HepG2 (cell line): ENCODE results near the gene HSPB9. TPM values are rescaled to one million over a fixed set of nuclear protein-coding genes. Genes with fewer than 3 reads are reported as not detected.

Experiments used
- CSRNP1 ChIP-seq: sonication (generic); formaldehyde crosslinking; IDR thresholded peaks from 2 replicates; pipeline ENCODE4 v1.8.1; 2023; ENCODE audit warnings: mild to moderate bottlenecking, missing genetic modification reagents
- MAFF ChIP-seq: IDR thresholded peaks from 2 replicates; pipeline ENCODE4 v1.6.1; 2011; ENCODE audit warnings: low read depth, low read length, improper control_type of control experiment
- PTBP1 ChIP-seq: fragments of 200-400 bp; formaldehyde crosslinking; IDR thresholded peaks from 2 replicates; pipeline ENCODE4 v1.6.1; 2018; ENCODE audit warnings: low read length, low read depth; ENCODE audit not compliant: poor library complexity, severe bottlenecking
- SCMH1 ChIP-seq: sonication (generic); formaldehyde crosslinking; IDR thresholded peaks from 2 replicates; pipeline ENCODE4 v1.9.0; 2021; ENCODE audit warnings: missing genetic modification reagents, mild to moderate bottlenecking, borderline replicate concordance
- SRSF9 ChIP-seq: fragments of 200-400 bp; formaldehyde crosslinking; IDR thresholded peaks from 2 replicates; pipeline ENCODE4 v1.6.1; 2018; ENCODE audit warnings: borderline replicate concordance, mild to moderate bottlenecking, low read depth, low read length; ENCODE audit not compliant: insufficient read depth, poor library complexity, severe bottlenecking
- ZNF326 ChIP-seq: sonication (generic); formaldehyde crosslinking; IDR thresholded peaks from 2 replicates; pipeline ENCODE4 v1.4.0; 2020; ENCODE audit warnings: missing genetic modification reagents, borderline replicate concordance
- ZNF543 ChIP-seq: sonication (generic); formaldehyde crosslinking; IDR thresholded peaks from 2 replicates; pipeline ENCODE4 v1.4.0; 2020; ENCODE audit warnings: mild to moderate bottlenecking, missing genetic modification reagents
- ZNF614 ChIP-seq: IDR thresholded peaks from 2 replicates; pipeline ENCODE4 v1.6.1; 2018; ENCODE audit warnings: missing biosample characterization, missing genetic modification reagents, inconsistent platforms, borderline replicate concordance
- ZNF720 ChIP-seq: sonication (generic); formaldehyde crosslinking; IDR thresholded peaks from 2 replicates; pipeline ENCODE4 v1.4.0; 2020; ENCODE audit warnings: missing genetic modification reagents
- ZNF777 ChIP-seq: sonication (generic); formaldehyde crosslinking; IDR thresholded peaks from 2 replicates; pipeline ENCODE4 v1.4.0; 2020; ENCODE audit warnings: missing genetic modification reagents
- polyA plus RNA-seq, 8 experiments: library from polyadenylated mRNA; depleted of rRNA in 3 of 8; stranded (reverse) in 7 of 8; unstranded in 1 of 8; fragments of >200 nt; fragmentation: Illumina TruSeq in 4 of 8; extraction: Trizol in 4 of 8; gene quantifications; 2 replicates each; pipeline versions ENCODE4 v1.2.1 to v1.2.3, GENCODE V29; 2011 to 2016; ENCODE audit warnings: low read depth in 4 of 8, missing spikeins in 1 of 8, mixed read lengths in 1 of 8; ENCODE audit not compliant: insufficient read depth in 1 of 8
- total RNA-seq, 5 experiments: library from RNA; depleted of rRNA; stranded (reverse); fragments of >200 nt; fragmentation: Illumina TruSeq; extraction: Trizol; gene quantifications; 2 replicates each; pipeline ENCODE4 v1.2.3, GENCODE V29; 2016; ENCODE audit warnings: low read depth in 1 of 5
- TF ChIP-seq, protein P1 (sequence below): sonication (generic); formaldehyde crosslinking; IDR thresholded peaks from 2 replicates; pipeline ENCODE4 v1.8.1; 2023; ENCODE audit warnings: mild to moderate bottlenecking, inconsistent platforms, moderate library complexity, missing genetic modification reagents, borderline replicate concordance
- TF ChIP-seq, protein P2 (sequence below): IDR thresholded peaks from 2 replicates; pipeline ENCODE4 v1.6.1; 2016; ENCODE audit warnings: missing biosample characterization, missing genetic modification reagents, low read depth
- TF ChIP-seq, protein P3 (sequence below): sonication (generic); formaldehyde crosslinking; conservative IDR thresholded peaks from 2 replicates; pipeline ENCODE4 v1.4.0; 2020; ENCODE audit warnings: missing genetic modification reagents
- TF ChIP-seq, protein P4 (sequence below): sonication (generic); formaldehyde crosslinking; IDR thresholded peaks from 2 replicates; pipeline ENCODE4 v1.8.0; 2022; ENCODE audit warnings: missing genetic modification reagents, low read depth, mild to moderate bottlenecking, borderline replicate concordance

Gene HSPB9
- total and polyA plus RNA-seq, 2 of the 13 experiments (the other 11 are each of a cell fraction or from before 2014, with no cell fraction given) = 0.05 to 0.24 TPM

DNA sequence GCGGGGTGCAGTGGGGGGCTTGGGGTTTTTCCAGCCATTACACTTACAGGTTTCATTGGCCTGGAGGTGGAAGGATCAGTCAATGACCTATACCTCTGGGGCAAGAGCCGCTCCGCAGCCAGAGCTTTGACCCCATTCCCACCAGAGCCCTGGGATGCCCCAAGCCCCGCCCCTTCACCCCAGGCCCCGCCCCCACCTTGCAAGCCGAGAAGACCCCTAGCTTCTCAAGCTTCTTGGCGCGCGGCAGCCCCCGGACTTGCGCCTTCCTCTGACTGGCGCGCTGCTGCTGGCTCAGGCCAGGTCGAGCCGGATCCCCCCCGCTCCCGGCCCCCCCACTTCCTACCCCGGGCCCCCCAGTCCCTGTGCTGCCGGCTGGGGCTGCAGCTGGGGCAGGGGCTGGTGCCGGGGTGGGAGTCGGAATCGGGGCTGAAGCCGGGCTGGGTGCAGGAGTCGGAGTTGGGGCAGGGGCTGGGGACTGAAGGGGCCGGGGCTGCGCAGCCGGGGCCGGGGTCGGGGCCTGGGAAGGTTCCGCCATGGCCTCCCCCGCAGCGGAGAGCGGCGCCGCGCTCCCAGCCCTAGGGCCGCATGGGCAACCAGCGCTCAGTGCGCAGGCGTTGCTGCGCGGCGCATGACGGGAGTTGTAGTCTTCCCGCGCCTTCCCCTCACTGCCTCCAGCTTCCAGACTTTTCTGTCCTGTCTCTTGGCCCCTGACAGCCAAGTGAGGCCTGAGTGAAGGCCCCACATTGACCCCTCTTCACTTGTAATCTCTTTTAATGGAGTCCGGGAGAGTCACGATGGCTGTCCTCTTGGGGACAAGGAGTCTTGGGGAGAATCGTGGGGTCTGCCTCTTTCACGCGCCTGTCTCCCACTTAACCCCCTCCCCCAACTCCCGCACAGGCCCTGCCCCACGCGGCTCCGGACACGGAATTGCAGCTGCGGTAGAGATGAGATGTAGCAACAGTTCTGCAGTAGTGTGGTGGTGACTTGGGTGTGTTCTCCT, 1.5 kb upstream of the HSPB9 start, which contains the start of gene KAT2A (continued):
- TF ChIP-seq, protein P1, sequence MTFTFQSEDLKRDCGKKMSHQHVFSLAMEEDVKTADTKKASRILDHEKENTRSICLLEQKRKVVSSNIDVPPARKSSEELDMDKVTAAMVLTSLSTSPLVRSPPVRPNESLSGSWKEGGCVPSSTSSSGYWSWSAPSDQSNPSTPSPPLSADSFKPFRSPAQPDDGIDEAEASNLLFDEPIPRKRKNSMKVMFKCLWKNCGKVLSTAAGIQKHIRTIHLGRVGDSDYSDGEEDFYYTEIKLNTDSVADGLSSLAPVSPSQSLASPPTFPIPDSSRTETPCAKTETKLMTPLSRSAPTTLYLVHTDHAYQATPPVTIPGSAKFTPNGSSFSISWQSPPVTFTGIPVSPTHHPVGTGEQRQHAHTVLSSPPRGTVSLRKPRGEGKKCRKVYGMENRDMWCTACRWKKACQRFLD (CRISPR knock-in tag) = no peak
- TF ChIP-seq SCMH1 (no peak), ZNF777 (CRISPR knock-in tag) (no peak), MAFF (no peak), ZNF543 (no peak), ZNF326 (no peak), SRSF9 (no peak), ZNF720 (CRISPR knock-in tag) (no peak), PTBP1 (no peak), ZNF614 (CRISPR knock-in tag) (no peak), CSRNP1 (CRISPR knock-in tag) (peak; percentile 64; the same call in 1 of the 2 replicates)
- TF ChIP-seq, protein P2, sequence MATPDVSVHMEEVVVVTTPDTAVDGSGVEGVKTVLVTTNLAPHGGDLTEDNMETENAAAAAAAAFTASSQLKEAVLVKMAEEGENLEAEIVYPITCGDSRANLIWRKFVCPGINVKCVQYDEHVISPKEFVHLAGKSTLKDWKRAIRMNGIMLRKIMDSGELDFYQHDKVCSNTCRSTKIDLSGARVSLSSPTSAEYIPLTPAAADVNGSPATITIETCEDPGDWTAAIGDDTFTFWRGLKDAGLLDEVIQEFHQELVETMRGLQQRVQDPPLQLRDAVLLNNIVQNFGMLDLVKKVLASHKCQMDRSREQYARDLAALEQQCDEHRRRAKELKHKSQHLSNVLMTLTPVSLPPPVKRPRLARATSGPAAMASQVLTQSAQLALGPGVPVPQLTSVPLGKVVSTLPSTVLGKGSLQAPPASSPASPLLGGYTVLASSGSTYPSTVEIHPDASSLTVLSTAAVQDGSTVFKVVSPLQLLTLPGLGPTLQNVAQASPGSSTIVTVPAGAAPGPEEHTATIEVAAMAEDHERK (CRISPR knock-in tag) = no peak
- TF ChIP-seq, protein P3, sequence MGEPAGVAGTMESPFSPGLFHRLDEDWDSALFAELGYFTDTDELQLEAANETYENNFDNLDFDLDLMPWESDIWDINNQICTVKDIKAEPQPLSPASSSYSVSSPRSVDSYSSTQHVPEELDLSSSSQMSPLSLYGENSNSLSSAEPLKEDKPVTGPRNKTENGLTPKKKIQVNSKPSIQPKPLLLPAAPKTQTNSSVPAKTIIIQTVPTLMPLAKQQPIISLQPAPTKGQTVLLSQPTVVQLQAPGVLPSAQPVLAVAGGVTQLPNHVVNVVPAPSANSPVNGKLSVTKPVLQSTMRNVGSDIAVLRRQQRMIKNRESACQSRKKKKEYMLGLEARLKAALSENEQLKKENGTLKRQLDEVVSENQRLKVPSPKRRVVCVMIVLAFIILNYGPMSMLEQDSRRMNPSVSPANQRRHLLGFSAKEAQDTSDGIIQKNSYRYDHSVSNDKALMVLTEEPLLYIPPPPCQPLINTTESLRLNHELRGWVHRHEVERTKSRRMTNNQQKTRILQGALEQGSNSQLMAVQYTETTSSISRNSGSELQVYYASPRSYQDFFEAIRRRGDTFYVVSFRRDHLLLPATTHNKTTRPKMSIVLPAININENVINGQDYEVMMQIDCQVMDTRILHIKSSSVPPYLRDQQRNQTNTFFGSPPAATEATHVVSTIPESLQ (CRISPR knock-in tag) = no peak
- TF ChIP-seq, protein P4, sequence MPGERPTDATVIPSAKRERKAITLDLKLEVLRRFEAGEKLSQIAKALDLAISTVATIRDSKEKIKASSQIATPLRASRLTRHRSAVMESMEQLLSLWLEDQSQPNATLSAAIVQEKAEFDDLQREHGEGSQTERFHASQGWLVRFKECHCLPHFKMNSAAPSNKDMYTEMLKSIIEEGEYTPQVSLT = no peak
